Loucy (cell line): ENCODE results near the gene FLT4.
"Not testable (repeated sequence)": the region's sequence is repeated elsewhere in the genome, so short reads cannot be mapped to it uniquely, and the experiment has no call there.

ENCODE experiments used
- H2AFZ ChIP-seq: fragments of 200-600 bp; sonication (generic); 2 replicates; pipeline ENCODE4 v1.6.0; 2016; ENCODE audit warnings: antibody characterized with exemption, mild to moderate bottlenecking, low read length, moderate library complexity
- H3F3A ChIP-seq: fragments of 200-600 bp; 2 replicates; pipeline ENCODE4 v1.6.0; 2016; ENCODE audit warnings: antibody characterized with exemption, low read depth, mild to moderate bottlenecking
- H3K27me3 ChIP-seq: fragments of 200-600 bp; sonication (generic); 2 replicates; pipeline ENCODE4 v1.6.1; 2014; ENCODE audit warnings: low read length, mild to moderate bottlenecking; ENCODE audit not compliant: insufficient read depth, poor library complexity, severe bottlenecking
- H3K36me3 ChIP-seq: fragments of 200-600 bp; sonication (generic); 2 replicates; pipeline ENCODE4 v1.6.1; 2016; ENCODE audit warnings: low read length; ENCODE audit not compliant: insufficient read depth
- H3K4me1 ChIP-seq: fragments of 200-600 bp; sonication (generic); 2 replicates; pipeline ENCODE4 v1.5.1; 2014; ENCODE audit warnings: low read length, mild to moderate bottlenecking; ENCODE audit not compliant: insufficient read depth, poor library complexity, severe bottlenecking
- H3K4me2 ChIP-seq: fragments of 200-600 bp; sonication (generic); 2 replicates; pipeline ENCODE4 v1.6.0; 2014; ENCODE audit warnings: antibody characterized with exemption, low read length, low read depth, mild to moderate bottlenecking; ENCODE audit not compliant: poor library complexity, severe bottlenecking
- H3K4me3 ChIP-seq: fragments of 200-600 bp; sonication (generic); 2 replicates; pipeline ENCODE4 v1.5.1; 2014; ENCODE audit warnings: low read length, mild to moderate bottlenecking, mixed read lengths; ENCODE audit not compliant: poor library complexity, severe bottlenecking
- H3K79me2 ChIP-seq: fragments of 200-600 bp; sonication (generic); 2 replicates; pipeline ENCODE4 v1.6.1; 2014; ENCODE audit warnings: low read length; ENCODE audit not compliant: insufficient read depth
- H3K9ac ChIP-seq: fragments of 200-600 bp; sonication (generic); 2 replicates; pipeline ENCODE4 v1.6.0; 2014; ENCODE audit warnings: mild to moderate bottlenecking, low read depth, low read length, moderate library complexity; ENCODE audit not compliant: poor library complexity, severe bottlenecking
- H3K9me2 ChIP-seq: fragments of 200-600 bp; sonication (generic); replicated peaks from 2 replicates; pipeline ENCODE4 v1.6.1; 2016; ENCODE audit warnings: low read depth, low read length, mixed read lengths
- H3K9me3 ChIP-seq: fragments of 200-600 bp; sonication (generic); 2 replicates; pipeline ENCODE4 v1.6.1; 2014; ENCODE audit warnings: mild to moderate bottlenecking, antibody characterized with exemption, low read length, low read depth; ENCODE audit not compliant: insufficient read depth
- H4K20me1 ChIP-seq: fragments of 200-600 bp; sonication (generic); 2 replicates; pipeline ENCODE4 v1.6.0; 2014; ENCODE audit warnings: antibody characterized with exemption, low read length, mild to moderate bottlenecking; ENCODE audit not compliant: insufficient read depth, poor library complexity, severe bottlenecking
- EZH2phosphoT487 ChIP-seq: fragments of 200-600 bp; IDR thresholded peaks from 2 replicates; pipeline ENCODE4 v1.6.1; 2018; ENCODE audit warnings: antibody characterized with exemption, mild to moderate bottlenecking, moderate library complexity, borderline replicate concordance
- TF ChIP-seq, protein P1 (sequence below): fragments of 200-600 bp; sonication (generic); conservative IDR thresholded peaks from 2 replicates; pipeline ENCODE4 v1.5.1; 2014; ENCODE audit warnings: mild to moderate bottlenecking, antibody characterized with exemption, low read length

Gene FLT4

GRCh38 chr5:180675036-180675635, 25.7 kb upstream of the FLT4 start:
- H3K79me2 ChIP-seq: no peaks in the 10 kb centered on the region
- no peaks in the 10 kb centered on the region for H3K36me3 ChIP-seq
- no peaks in the 10 kb centered on the region for H3K9me3 ChIP-seq
- no peak overlapping the region for H3K4me2 ChIP-seq
- no peak for TF ChIP-seq EZH2phosphoT487
- TF ChIP-seq, protein P1, sequence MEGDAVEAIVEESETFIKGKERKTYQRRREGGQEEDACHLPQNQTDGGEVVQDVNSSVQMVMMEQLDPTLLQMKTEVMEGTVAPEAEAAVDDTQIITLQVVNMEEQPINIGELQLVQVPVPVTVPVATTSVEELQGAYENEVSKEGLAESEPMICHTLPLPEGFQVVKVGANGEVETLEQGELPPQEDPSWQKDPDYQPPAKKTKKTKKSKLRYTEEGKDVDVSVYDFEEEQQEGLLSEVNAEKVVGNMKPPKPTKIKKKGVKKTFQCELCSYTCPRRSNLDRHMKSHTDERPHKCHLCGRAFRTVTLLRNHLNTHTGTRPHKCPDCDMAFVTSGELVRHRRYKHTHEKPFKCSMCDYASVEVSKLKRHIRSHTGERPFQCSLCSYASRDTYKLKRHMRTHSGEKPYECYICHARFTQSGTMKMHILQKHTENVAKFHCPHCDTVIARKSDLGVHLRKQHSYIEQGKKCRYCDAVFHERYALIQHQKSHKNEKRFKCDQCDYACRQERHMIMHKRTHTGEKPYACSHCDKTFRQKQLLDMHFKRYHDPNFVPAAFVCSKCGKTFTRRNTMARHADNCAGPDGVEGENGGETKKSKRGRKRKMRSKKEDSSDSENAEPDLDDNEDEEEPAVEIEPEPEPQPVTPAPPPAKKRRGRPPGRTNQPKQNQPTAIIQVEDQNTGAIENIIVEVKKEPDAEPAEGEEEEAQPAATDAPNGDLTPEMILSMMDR: no peak
- H3F3A ChIP-seq: no peaks in the 10 kb centered on the region
- no peak overlapping the region for H3K9ac ChIP-seq
- no peaks in the 10 kb centered on the region for H3K4me1 ChIP-seq
- no peak overlapping the region for H2AFZ ChIP-seq
- no peaks in the 10 kb centered on the region for H3K27me3 ChIP-seq
- H4K20me1 ChIP-seq: no peaks in the 10 kb centered on the region
- no peak overlapping the region for H3K4me3 ChIP-seq
- H3K9me2 ChIP-seq: no peaks in the 10 kb centered on the region

DNA sequence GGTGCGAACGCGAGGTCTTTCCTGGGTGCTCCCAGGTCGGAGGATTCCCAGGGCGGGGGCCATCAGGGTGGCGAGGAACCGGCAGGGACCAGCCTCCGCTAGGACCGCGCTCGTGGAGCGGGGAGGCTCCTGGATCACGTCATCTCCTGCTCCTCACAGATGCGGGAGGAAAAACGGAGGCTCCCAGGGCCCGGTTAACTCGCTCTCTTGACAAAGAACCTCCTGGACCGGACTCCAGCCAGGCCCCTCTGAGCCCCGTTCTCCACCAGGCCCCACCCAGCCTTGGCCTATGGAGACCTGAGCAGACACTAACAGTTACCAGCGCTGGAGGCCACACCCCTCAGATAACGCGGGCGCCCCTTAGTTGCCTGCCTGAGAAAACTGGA, 24.7 kb upstream of the FLT4 start:
- H3K9me3 ChIP-seq, H3K4me1 ChIP-seq, H3K36me3 ChIP-seq, H3K27me3 ChIP-seq, H3K9me2 ChIP-seq, H3K9ac ChIP-seq, H3K79me2 ChIP-seq, H4K20me1 ChIP-seq, H3F3A ChIP-seq: not testable (repeated sequence)
- Histone ChIP-seq H3K4me3 (peak overlapping the region; percentile 57), H3K4me2 (peak overlapping the region; percentile 59), H2AFZ (peak overlapping the region; percentile 64; the same call in 1 of the 2 replicates)

GRCh38 chr5:180673371-180674089, 24.1 kb upstream of the FLT4 start:
- Histone ChIP-seq H3K4me1 (no peaks in the 10 kb centered on the region), H3K9me3 (no peaks in the 10 kb centered on the region), H3K9me2 (no peaks in the 10 kb centered on the region), H3K4me3 (peak overlapping the region; percentile 57), H3K4me2 (peak overlapping the region; percentile 59), H3K36me3 (no peaks in the 10 kb centered on the region), H3F3A (no peaks in the 10 kb centered on the region), H4K20me1 (no peaks in the 10 kb centered on the region), H2AFZ (peak overlapping the region; percentile 65), H3K9ac (no peak overlapping the region), H3K27me3 (no peaks in the 10 kb centered on the region), H3K79me2 (no peaks in the 10 kb centered on the region)
- no peak for TF ChIP-seq EZH2phosphoT487
- TF ChIP-seq, protein P1: peak; percentile 37

DNA sequence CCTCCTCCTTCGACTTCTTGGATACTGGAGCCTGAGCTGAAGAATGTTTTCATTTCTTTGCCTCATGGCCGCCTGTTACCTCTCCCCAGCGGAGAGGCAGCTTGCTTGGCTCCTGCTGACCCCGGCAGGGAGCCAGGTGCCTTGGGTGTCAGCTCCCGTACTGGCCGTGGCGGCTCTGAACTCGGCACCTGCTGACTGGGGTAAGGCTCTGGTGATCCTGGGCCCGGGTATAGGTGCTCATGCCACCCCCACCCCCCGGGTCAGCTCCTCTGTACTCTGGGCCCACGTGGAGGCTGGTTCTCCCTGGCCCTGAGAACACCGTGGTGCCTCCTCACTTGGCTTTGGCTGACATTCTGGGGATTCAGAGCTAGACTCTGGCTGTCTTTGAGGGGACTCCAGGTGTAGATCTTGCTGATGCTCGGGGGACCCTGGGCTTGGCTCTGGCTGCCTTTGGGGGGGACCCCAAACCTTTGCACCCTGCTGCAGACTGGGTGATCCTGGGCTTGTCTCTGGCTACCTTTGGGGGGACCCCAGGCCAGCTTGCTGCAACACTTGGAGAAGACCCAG, 22.6 kb upstream of the FLT4 start:
- H3F3A ChIP-seq, H2AFZ ChIP-seq, H3K9me3 ChIP-seq, H3K9ac ChIP-seq, H3K9me2 ChIP-seq, H3K4me1 ChIP-seq, H3K79me2 ChIP-seq, H3K4me2 ChIP-seq, H4K20me1 ChIP-seq, H3K27me3 ChIP-seq, H3K36me3 ChIP-seq, H3K4me3 ChIP-seq: not testable (repeated sequence)
